ENCODE results near the gene PARP12.

Gene PARP12

GRCh38 chr7:139991269-139991666 is 71.5 kb downstream of the PARP12 start:
- no peak for DNase-seq (ENCODE audit: low read depth)

GRCh38 chr7:139990571-139991268 is 72.0 kb downstream of the PARP12 start:
- no peak for DNase-seq (ENCODE audit: low read depth)

GRCh38 chr7:139990142-139990535 is 72.6 kb downstream of the PARP12 start:
- no peak for DNase-seq (ENCODE audit: low read depth)

- DNase-seq (ENCODE audit: low read depth), result no peak
Measured at GRCh38 chr7:139989366-139990141, 73.2 kb downstream of the PARP12 start.

GRCh38 chr7:139987691-139988516 is 74.8 kb downstream of the PARP12 start:
- no peak for DNase-seq (ENCODE audit: low read depth)

GRCh38 chr7:139985811-139986210 is 76.9 kb downstream of the PARP12 start:
- no peak for DNase-seq (ENCODE audit: low read depth)

- no peak for DNase-seq (ENCODE audit: low read depth)
Measured at GRCh38 chr7:139984642-139985539, 77.9 kb downstream of the PARP12 start.

GRCh38 chr7:139982927-139983920 is 79.5 kb downstream of the PARP12 start:
- no peak for DNase-seq (ENCODE audit: low read depth)

GRCh38 chr7:139981511-139981895 is 81.2 kb downstream of the PARP12 start:
- no peak for DNase-seq (ENCODE audit: low read depth)

GRCh38 chr7:139976838-139977656 is 85.7 kb downstream of the PARP12 start:
- DNase-seq (ENCODE audit: low read depth), result no peak

GRCh38 chr7:139976055-139976837 is 86.5 kb downstream of the PARP12 start:
- DNase-seq (ENCODE audit: low read depth), result no peak

- DNase-seq (ENCODE audit: low read depth), result no peak
Measured at GRCh38 chr7:139974179-139974811, 88.5 kb downstream of the PARP12 start.
